Astrocyte of the hippocampus (primary cell): ENCODE measurements around the gene RALB.
A peak's percentile ranks its signal among the peaks of the same experiment; 100 is the strongest.

Source experiments
- DNase-seq: peaks from one replicate; pipeline ENCODE4 v3.0.0; 2011; ENCODE audit warnings: low read depth, low spot score

Gene RALB

GRCh38 chr2:120338015-120338414 is 85.4 kb downstream of the RALB start:
- no peak for DNase-seq

GRCh38 chr2:120341977-120342376 is 89.3 kb downstream of the RALB start:
- no peak for DNase-seq

DNA sequence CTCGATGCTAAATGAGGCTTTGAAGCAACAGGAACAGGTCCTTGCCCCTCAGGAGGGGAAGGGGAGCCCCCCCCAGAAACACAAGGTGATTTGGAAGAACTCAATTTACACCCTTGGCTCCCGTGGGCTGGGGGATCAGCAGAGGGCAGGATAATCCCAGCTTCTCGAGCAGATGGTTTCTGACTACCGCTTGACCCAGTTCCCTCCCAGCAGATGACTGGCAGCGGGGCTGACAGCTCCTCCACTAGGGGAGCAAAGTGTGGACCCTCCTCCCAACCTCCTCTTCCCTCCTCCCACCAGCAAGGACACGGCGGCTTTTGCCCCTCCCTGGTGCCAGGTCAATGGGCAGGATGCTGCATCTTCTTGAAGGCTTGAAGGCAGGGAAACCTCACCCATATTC is 89.8 kb downstream of the RALB start:
- DNase-seq, result no peak

GRCh38 chr2:120343100-120343432 is 90.4 kb downstream of the RALB start:
- DNase-seq, result no peak

DNA sequence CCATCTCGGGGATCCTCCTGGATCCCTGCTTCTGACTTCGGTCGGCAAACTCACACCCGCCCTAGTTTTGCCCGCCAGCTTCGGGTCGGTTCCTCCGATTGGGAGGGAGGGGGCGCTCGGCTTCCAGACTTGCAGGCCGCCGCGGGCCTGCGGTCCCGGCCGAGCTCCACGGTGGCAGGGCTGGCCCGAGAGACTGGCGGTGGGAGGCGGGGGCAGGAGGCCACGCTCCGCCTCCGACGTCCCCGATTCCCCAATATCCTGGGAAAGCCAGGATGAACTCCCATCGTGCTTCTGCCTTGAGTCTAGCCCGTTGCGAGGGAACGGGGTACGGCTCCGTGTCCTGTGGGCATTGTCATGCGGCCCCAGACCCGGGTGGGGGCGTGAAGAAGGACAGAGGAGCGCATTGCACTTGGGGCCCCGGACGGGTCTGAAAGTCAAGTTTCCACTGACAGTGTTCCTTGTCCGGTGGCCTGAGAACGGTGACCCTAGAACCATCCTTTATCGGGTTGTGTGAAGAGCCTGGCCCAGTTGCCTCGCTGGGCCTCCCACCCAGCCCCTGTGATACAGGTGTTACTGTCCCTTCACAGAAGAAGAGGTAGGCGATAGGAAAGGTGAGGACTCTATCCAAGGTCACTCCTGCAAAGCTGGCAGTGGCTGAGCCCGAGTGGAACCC is 90.9 kb downstream of the RALB start:
- DNase-seq, result peak; percentile 93
